ENCODE data around the gene TNN.

The TNN gene

GRCh38 chr1:175154629-175155472 lies 87.2 kb downstream of the TNN start:
- H3K4me1 ChIP-seq (ENCODE audit: insufficient read depth, low read length) = peaks cover 8% of the 10 kb centered on the region; the same call in 1 of the 2 replicates
- no peaks in the 10 kb centered on the region for H3K36me3 ChIP-seq (ENCODE audit: insufficient read depth, low read depth, low read length)
- no peaks in the 10 kb centered on the region for H3K9me3 ChIP-seq (ENCODE audit: insufficient read depth, low read depth, low read length)
- no peak overlapping the region for H3K4me3 ChIP-seq (ENCODE audit: low read length)
- H3K27me3 ChIP-seq (ENCODE audit: insufficient read depth, low read length) = peaks cover 20% of the 10 kb centered on the region
- H3K9ac ChIP-seq (ENCODE audit: low read depth, low read length) = no peak overlapping the region
- no peak overlapping the region for H3K27ac ChIP-seq (ENCODE audit: low read length)

- Histone ChIP-seq H3K9ac (ENCODE audit: low read depth, low read length) (no peak overlapping the region), H3K27ac (ENCODE audit: low read length) (no peak overlapping the region), H3K9me3 (ENCODE audit: insufficient read depth, low read depth, low read length) (no peaks in the 10 kb centered on the region), H3K4me1 (ENCODE audit: insufficient read depth, low read length) (peaks cover 8% of the 10 kb centered on the region; the same call in 1 of the 2 replicates), H3K27me3 (ENCODE audit: insufficient read depth, low read length) (peaks cover 14% of the 10 kb centered on the region), H3K4me3 (ENCODE audit: low read length) (no peak overlapping the region), H3K36me3 (ENCODE audit: insufficient read depth, low read depth, low read length) (no peaks in the 10 kb centered on the region)
These were observed 87.8 kb downstream of the TNN start for GRCh38 chr1:175155473-175155856.

- H3K36me3 ChIP-seq (ENCODE audit: insufficient read depth, low read depth, low read length) = no peaks in the 10 kb centered on the region
- no peak overlapping the region for H3K9ac ChIP-seq (ENCODE audit: low read depth, low read length)
- H3K27me3 ChIP-seq (ENCODE audit: insufficient read depth, low read length) = peaks cover 10% of the 10 kb centered on the region
- H3K4me3 ChIP-seq (ENCODE audit: low read length) = no peak overlapping the region
- H3K27ac ChIP-seq (ENCODE audit: low read length) = no peak overlapping the region
- H3K9me3 ChIP-seq (ENCODE audit: insufficient read depth, low read depth, low read length) = no peaks in the 10 kb centered on the region
- H3K4me1 ChIP-seq (ENCODE audit: insufficient read depth, low read length) = peaks cover 8% of the 10 kb centered on the region; the same call in 1 of the 2 replicates
These were observed 88.3 kb downstream of the TNN start for GRCh38 chr1:175155936-175156335.

GRCh38 chr1:175157200-175157599 lies 89.6 kb downstream of the TNN start:
- no peak overlapping the region for H3K27ac ChIP-seq (ENCODE audit: low read length)
- no peak overlapping the region for H3K9ac ChIP-seq (ENCODE audit: low read depth, low read length)
- H3K9me3 ChIP-seq (ENCODE audit: insufficient read depth, low read depth, low read length) = no peaks in the 10 kb centered on the region
- no peak overlapping the region for H3K4me3 ChIP-seq (ENCODE audit: low read length)
- peaks cover 5% of the 10 kb centered on the region; the same call in 1 of the 2 replicates for H3K4me1 ChIP-seq (ENCODE audit: insufficient read depth, low read length)
- no peaks in the 10 kb centered on the region; the same call in 1 of the 2 replicates for H3K27me3 ChIP-seq (ENCODE audit: insufficient read depth, low read length)
- H3K36me3 ChIP-seq (ENCODE audit: insufficient read depth, low read depth, low read length) = no peaks in the 10 kb centered on the region

- Histone ChIP-seq H3K4me3 (ENCODE audit: low read length) (no peak overlapping the region), H3K9me3 (ENCODE audit: insufficient read depth, low read depth, low read length) (no peaks in the 10 kb centered on the region), H3K36me3 (ENCODE audit: insufficient read depth, low read depth, low read length) (no peaks in the 10 kb centered on the region), H3K4me1 (ENCODE audit: insufficient read depth, low read length) (no peaks in the 10 kb centered on the region), H3K27ac (ENCODE audit: low read length) (no peak overlapping the region), H3K9ac (ENCODE audit: low read depth, low read length) (no peak overlapping the region), H3K27me3 (ENCODE audit: insufficient read depth, low read length) (no peaks in the 10 kb centered on the region; the same call in 1 of the 2 replicates)
These were observed 90.5 kb downstream of the TNN start for GRCh38 chr1:175158170-175158591.

GRCh38 chr1:175162955-175163354 lies 95.3 kb downstream of the TNN start:
- H3K36me3 ChIP-seq (ENCODE audit: insufficient read depth, low read depth, low read length) = no peaks in the 10 kb centered on the region
- no peak overlapping the region for H3K4me3 ChIP-seq (ENCODE audit: low read length)
- H3K27me3 ChIP-seq (ENCODE audit: insufficient read depth, low read length) = no peaks in the 10 kb centered on the region
- no peak overlapping the region for H3K27ac ChIP-seq (ENCODE audit: low read length)
- H3K9me3 ChIP-seq (ENCODE audit: insufficient read depth, low read depth, low read length) = no peaks in the 10 kb centered on the region
- no peaks in the 10 kb centered on the region for H3K4me1 ChIP-seq (ENCODE audit: insufficient read depth, low read length)
- H3K9ac ChIP-seq (ENCODE audit: low read depth, low read length) = no peak overlapping the region

- Histone ChIP-seq H3K4me1 (ENCODE audit: insufficient read depth, low read length) (no peaks in the 10 kb centered on the region), H3K36me3 (ENCODE audit: insufficient read depth, low read depth, low read length) (no peaks in the 10 kb centered on the region)
These were observed 96.1 kb downstream of the TNN start for GRCh38 chr1:175163702-175164101.

GRCh38 chr1:175164751-175165150 lies 97.1 kb downstream of the TNN start:
- Histone ChIP-seq H3K36me3 (ENCODE audit: insufficient read depth, low read depth, low read length) (no peaks in the 10 kb centered on the region), H3K4me1 (ENCODE audit: insufficient read depth, low read length) (no peaks in the 10 kb centered on the region), H3K9ac (ENCODE audit: low read depth, low read length) (no peak overlapping the region), H3K27ac (ENCODE audit: low read length) (no peak overlapping the region), H3K27me3 (ENCODE audit: insufficient read depth, low read length) (no peaks in the 10 kb centered on the region), H3K4me3 (ENCODE audit: low read length) (no peak overlapping the region), H3K9me3 (ENCODE audit: insufficient read depth, low read depth, low read length) (no peaks in the 10 kb centered on the region)

More at GRCh38 chr1:175163702-175164101, 96.1 kb downstream of the TNN start:
- H3K4me3 ChIP-seq (ENCODE audit: low read length) = no peak overlapping the region
- H3K9me3 ChIP-seq (ENCODE audit: insufficient read depth, low read depth, low read length) = no peaks in the 10 kb centered on the region
- H3K9ac ChIP-seq (ENCODE audit: low read depth, low read length) = no peak overlapping the region
- no peaks in the 10 kb centered on the region for H3K27me3 ChIP-seq (ENCODE audit: insufficient read depth, low read length)
- no peak overlapping the region for H3K27ac ChIP-seq (ENCODE audit: low read length)

- H3K4me3 ChIP-seq (ENCODE audit: low read length) = no peak overlapping the region
- H3K27me3 ChIP-seq (ENCODE audit: insufficient read depth, low read length) = no peaks in the 10 kb centered on the region
- H3K36me3 ChIP-seq (ENCODE audit: insufficient read depth, low read depth, low read length) = no peaks in the 10 kb centered on the region
- no peak overlapping the region for H3K9ac ChIP-seq (ENCODE audit: low read depth, low read length)
- no peak overlapping the region for H3K27ac ChIP-seq (ENCODE audit: low read length)
- H3K9me3 ChIP-seq (ENCODE audit: insufficient read depth, low read depth, low read length) = no peaks in the 10 kb centered on the region
- H3K4me1 ChIP-seq (ENCODE audit: insufficient read depth, low read length) = no peaks in the 10 kb centered on the region
These were observed 99.1 kb downstream of the TNN start for GRCh38 chr1:175166746-175167145.

GRCh38 chr1:175167861-175168260 lies 100.2 kb downstream of the TNN start:
- Histone ChIP-seq H3K4me3 (ENCODE audit: low read length) (no peak overlapping the region), H3K36me3 (ENCODE audit: insufficient read depth, low read depth, low read length) (no peaks in the 10 kb centered on the region), H3K9me3 (ENCODE audit: insufficient read depth, low read depth, low read length) (no peaks in the 10 kb centered on the region), H3K4me1 (ENCODE audit: insufficient read depth, low read length) (no peaks in the 10 kb centered on the region), H3K27me3 (ENCODE audit: insufficient read depth, low read length) (no peaks in the 10 kb centered on the region), H3K27ac (ENCODE audit: low read length) (no peak overlapping the region), H3K9ac (ENCODE audit: low read depth, low read length) (no peak overlapping the region)

- Histone ChIP-seq H3K27me3 (ENCODE audit: insufficient read depth, low read length) (no peaks in the 10 kb centered on the region), H3K36me3 (ENCODE audit: insufficient read depth, low read depth, low read length) (no peaks in the 10 kb centered on the region), H3K27ac (ENCODE audit: low read length) (no peak overlapping the region), H3K4me1 (ENCODE audit: insufficient read depth, low read length) (no peaks in the 10 kb centered on the region), H3K9ac (ENCODE audit: low read depth, low read length) (no peak overlapping the region), H3K9me3 (ENCODE audit: insufficient read depth, low read depth, low read length) (no peaks in the 10 kb centered on the region), H3K4me3 (ENCODE audit: low read length) (no peak overlapping the region)
These were observed 101.1 kb downstream of the TNN start for GRCh38 chr1:175168782-175169181.

GRCh38 chr1:175169286-175170018 lies 101.8 kb downstream of the TNN start:
- Histone ChIP-seq H3K4me3 (ENCODE audit: low read length) (no peak overlapping the region), H3K9me3 (ENCODE audit: insufficient read depth, low read depth, low read length) (no peaks in the 10 kb centered on the region), H3K36me3 (ENCODE audit: insufficient read depth, low read depth, low read length) (no peaks in the 10 kb centered on the region), H3K4me1 (ENCODE audit: insufficient read depth, low read length) (no peaks in the 10 kb centered on the region), H3K27me3 (ENCODE audit: insufficient read depth, low read length) (no peaks in the 10 kb centered on the region), H3K27ac (ENCODE audit: low read length) (no peak overlapping the region), H3K9ac (ENCODE audit: low read depth, low read length) (no peak overlapping the region)
